GM18951 (cell line): ENCODE results near the gene LUZP2.

Experiments used
- POLR2A ChIP-seq: IDR thresholded peaks from 4 replicates; pipeline ENCODE4 v1.6.1; 2011; ENCODE audit warnings: mild to moderate bottlenecking; ENCODE audit not compliant: insufficient read length, insufficient read depth; ENCODE audit errors: extremely low read depth
- in situ Hi-C: fragments of 300-500 bp; cut with MboI; formaldehyde crosslinking; loops from one replicate; pipeline ENCODE4 v1.12.0; 2022; ENCODE audit warnings: low sequenced_read_pairs, mixed read lengths, inconsistent platforms; ENCODE audit not compliant: unreplicated experiment

Gene LUZP2

DNA sequence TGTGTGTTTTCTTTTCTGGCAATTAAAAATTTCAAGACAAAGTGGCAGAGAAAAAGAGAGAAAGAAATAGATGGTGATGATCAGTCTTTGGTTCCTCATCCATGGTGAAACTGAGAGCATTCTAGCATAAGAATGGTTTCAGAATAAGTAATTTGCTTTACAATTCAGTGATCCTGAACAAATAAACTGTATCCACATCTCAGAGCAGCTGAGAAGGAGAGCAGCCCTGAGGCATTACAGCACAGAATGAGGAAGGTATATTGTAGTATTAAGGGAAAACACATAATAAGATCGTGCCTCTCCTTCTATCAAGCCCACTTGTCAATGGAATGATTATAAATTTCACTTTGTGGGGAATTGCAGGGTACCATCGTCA lies 17.4 kb downstream of the LUZP2 start:
- in situ Hi-C loops = no loop called here
- no peak for TF ChIP-seq POLR2A

DNA sequence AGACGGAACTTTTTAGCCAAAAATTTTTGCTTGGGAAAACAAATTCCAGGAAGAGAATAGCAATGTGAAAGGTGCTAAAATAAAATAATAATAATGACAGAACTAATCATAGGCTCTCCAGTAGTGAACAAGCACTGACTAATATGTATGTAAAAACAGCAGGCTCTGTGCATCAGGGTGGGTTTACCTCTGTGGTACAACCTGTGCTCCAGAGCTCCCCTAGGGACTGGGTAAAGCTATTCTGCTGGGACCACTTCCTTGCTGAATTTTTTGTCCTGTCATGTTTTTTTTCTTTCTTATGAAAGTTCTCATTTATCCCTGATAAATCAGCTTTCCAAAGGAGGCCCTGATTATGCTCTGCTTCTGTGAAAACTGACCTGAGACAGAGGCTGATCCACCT lies 18.8 kb downstream of the LUZP2 start:
- no peak for TF ChIP-seq POLR2A
- in situ Hi-C loops = no loop called here

- no peak for TF ChIP-seq POLR2A
- in situ Hi-C loops = no loop called here
Observed at GRCh38 chr11:24516638-24517037, 19.8 kb downstream of the LUZP2 start.

DNA sequence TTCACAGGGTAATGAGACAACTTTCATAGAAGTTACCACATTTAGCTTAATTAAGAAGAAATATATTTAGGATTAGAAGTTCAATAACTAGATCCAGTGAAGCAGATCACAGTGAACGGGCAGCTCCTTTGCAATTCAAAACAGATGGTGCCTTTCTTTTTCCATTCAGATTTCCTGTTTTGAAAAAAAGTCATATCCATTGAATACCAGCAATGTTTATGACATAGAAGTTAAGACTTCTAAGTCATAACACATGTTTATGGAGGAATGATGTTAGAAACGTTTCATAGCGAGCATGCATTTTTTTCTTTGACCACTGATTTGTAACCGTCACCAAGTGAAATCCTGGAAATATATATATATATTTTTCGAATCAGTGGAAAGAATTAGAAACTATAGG lies 24.7 kb downstream of the LUZP2 start:
- TF ChIP-seq POLR2A = no peak
- in situ Hi-C loops = no loop called here

- in situ Hi-C loops = no loop called here
- TF ChIP-seq POLR2A = no peak
Observed at GRCh38 chr11:24524156-24524555, 27.3 kb downstream of the LUZP2 start.

DNA sequence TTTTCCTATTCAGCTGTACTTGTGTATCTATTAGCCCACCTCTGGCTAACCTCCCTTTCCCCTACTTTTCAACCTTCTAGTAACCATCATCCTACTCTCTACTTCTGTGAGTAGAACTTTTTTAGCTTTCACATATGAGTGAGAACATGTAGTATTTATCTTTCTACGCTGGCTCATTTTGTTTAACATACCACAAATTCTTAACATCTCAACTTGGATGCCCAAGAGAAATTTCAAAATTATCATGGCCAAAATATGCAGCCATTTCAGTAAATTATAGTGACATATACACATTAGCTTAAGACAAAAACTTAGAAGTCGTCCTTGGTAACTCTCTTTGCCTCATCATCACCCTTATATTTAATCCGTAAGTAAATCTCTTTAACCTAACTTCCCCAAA lies 34.7 kb downstream of the LUZP2 start:
- in situ Hi-C loops = no loop called here
- no peak for TF ChIP-seq POLR2A

DNA sequence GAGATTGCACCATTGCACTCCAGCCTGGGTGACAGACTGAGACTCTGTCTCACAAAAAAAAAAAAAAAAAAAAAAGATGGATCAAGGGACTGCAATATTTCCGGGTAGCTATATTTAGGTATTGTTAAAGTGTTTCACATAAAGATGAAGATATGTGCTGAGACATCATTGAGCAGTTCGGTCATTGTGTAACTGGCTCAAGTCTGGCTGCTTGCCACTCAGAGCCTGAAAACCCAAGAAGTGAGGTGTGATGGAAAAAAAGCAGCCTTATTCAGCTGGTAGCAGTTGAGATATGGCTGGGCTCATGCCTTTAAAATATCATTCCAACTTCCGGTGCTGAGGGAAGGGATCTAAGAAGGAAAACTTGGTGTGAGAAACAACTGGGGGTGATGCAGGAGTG lies 46.9 kb downstream of the LUZP2 start:
- in situ Hi-C loops = no loop called here
- no peak for TF ChIP-seq POLR2A

DNA sequence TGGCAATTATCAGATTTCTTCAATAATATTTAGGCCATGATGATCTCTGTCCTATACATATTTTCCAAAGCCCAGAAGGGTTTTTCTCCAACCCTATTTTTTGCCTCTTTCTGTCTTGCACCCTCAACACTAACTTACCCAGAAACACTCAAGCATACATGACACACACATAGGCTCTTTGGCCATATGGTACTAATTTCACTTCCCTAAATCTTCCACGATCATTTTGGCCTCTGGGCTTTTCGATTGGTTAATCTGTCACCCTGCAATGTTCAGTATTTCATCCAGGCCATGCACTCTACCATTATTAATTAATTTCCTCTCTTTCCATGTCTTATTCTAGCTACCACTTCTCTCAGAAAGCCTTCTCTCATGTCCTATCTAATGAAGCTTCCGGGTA lies 59.8 kb downstream of the LUZP2 start:
- no peak for TF ChIP-seq POLR2A
- in situ Hi-C loops = no loop called here

DNA sequence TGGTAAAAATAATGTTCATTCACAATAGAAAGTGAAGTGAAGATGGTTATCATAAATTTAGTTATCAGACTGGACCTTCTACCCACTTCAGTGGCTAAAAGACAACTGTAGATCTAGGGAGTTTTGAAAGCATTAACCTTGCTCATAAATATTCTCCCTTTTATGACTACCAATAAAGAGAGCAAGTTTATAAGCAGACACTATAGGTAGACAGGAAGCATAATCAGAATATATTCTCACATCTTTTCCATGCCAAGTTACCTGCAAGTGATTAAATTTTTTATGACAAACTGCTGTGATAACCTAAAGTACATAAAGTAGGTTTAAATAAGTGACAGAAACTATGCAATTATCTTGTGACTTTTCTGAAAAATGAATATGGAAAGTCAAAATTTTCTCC lies 62.5 kb downstream of the LUZP2 start:
- in situ Hi-C loops = no loop called here
- no peak for TF ChIP-seq POLR2A

GRCh38 chr11:24560324-24560723 lies 63.5 kb downstream of the LUZP2 start:
- no peak for TF ChIP-seq POLR2A
- in situ Hi-C loops = no loop called here

- no peak for TF ChIP-seq POLR2A
Observed at GRCh38 chr11:24567380-24567779, 70.5 kb downstream of the LUZP2 start.

GRCh38 chr11:24572376-24572775 lies 75.5 kb downstream of the LUZP2 start:
- in situ Hi-C loops = no loop called here
- no peak for TF ChIP-seq POLR2A

More at GRCh38 chr11:24567380-24567779, 70.5 kb downstream of the LUZP2 start:
- in situ Hi-C loops = no loop called here

DNA sequence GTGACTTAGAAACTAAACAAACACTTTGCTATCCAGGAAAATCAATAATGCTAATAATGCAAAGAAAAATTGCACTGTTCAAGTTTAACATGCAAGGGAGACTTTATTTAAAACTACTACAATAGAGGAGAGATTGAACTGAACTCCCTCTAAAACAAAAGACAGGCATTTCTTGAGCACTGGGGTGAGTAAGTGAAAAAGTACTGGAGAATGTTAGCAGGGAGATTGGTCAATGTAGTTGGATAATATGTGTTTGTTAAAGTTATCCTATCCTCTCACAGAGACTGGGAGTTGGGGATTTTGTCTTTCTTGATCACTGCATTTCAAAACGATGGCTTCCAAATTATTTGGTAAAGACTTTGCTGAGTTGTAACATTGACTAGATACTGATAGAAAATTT lies 77.6 kb downstream of the LUZP2 start:
- in situ Hi-C loops = no loop called here
- TF ChIP-seq POLR2A = no peak

DNA sequence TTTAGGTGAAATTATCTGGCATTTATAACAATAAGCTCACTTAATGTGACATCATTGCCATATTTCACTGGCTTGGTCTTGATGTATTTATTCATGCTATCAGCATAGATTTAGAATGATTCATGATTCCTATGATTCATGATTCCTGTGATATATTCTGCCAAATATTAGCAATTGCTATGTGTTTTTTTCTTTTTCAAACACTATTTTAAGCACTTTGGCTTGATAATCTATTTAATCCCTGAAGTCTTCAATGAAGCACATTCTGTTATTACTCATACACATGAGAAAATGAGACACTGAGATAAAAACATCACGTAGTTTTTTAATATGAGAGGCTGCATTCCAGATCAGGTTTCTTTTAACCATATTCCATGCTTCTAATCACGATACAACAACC lies 78.5 kb downstream of the LUZP2 start:
- no peak for TF ChIP-seq POLR2A
- in situ Hi-C loops = no loop called here

GRCh38 chr11:24585192-24585591 lies 88.3 kb downstream of the LUZP2 start:
- TF ChIP-seq POLR2A = no peak
- in situ Hi-C loops = no loop called here

- in situ Hi-C loops = no loop called here
- TF ChIP-seq POLR2A = no peak
Observed at GRCh38 chr11:24587635-24588034, 90.8 kb downstream of the LUZP2 start.

GRCh38 chr11:24588081-24588480 lies 91.2 kb downstream of the LUZP2 start:
- in situ Hi-C loops = no loop called here
- TF ChIP-seq POLR2A = no peak
